Hepatic stellate cell (primary cell): ENCODE data around the gene OR2AT4.
"Not testable (repeated sequence)": the region's sequence is repeated elsewhere in the genome, so short reads cannot be mapped to it uniquely, and the experiment has no call there.

ENCODE experiments used
- DNase-seq: peaks from one replicate; pipeline ENCODE4 v3.0.0; 2011; ENCODE audit warnings: low spot score

The OR2AT4 gene

GRCh38 chr11:75068559-75068958, 28.1 kb downstream of the OR2AT4 start:
- no peak for DNase-seq

DNA sequence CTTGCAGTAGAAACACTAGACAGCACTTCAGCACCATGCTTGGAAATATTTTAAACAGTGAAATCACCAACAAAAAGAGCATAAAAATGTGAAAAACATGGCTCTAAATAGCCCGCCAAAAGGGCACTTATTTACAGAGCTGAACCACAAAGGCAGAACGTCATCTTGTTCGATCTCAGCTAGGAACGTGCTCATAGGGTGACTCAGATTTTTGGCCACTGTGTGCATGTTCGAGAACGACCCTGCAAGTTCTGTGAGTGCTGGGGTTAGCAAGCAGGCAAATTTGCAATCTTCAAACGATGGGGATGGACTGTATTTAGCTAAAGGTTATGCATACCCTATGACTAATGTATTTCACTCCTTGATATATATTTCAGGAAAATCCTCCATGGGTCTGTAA, 30.6 kb downstream of the OR2AT4 start:
- no peak for DNase-seq

- DNase-seq = no peak
These were observed 32.8 kb downstream of the OR2AT4 start for GRCh38 chr11:75063741-75064314.

- no peak for DNase-seq
These were observed 37.4 kb downstream of the OR2AT4 start for GRCh38 chr11:75059299-75059698.

DNA sequence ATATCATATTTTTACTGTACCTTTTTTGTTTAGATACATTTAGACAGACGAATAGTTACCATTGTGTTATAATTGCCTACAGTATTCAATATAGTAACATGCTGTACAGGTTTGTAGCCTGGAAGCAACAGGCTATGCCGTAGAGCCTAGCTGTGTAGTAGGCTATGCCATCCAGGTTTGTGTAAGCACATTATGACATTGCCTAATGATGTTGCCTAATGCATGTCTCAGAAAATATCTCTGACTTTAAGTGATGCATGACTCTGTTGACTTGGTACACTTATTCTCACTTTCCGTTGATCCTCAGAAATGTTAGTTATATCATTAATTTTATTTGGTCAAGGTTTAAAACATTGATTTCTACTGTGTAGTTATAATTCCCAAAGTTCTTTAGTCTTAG, 39.9 kb downstream of the OR2AT4 start:
- DNase-seq = no peak

- no peak for DNase-seq
These were observed 41.2 kb downstream of the OR2AT4 start for GRCh38 chr11:75055511-75055910.

DNA sequence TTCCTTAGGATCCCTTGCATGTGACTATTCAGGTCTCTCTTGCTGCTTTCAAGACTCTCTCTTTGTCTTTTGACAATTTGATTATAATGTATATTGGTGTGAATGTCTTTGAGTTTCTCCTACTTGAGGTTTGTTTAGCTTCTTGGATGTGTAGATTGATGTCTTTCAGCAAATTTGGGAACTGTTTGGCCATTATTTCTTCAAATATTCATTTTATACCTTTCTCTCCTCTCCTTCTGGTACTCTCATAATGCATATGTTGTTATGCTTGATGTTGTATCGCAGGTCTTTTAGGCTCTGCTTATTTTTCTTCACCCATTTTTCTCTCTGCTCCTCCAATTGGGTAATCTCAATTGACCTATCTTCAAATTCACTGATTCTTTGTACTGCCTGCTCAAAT, 44.2 kb downstream of the OR2AT4 start:
- DNase-seq = no peak

GRCh38 chr11:75051043-75051442, 45.6 kb downstream of the OR2AT4 start:
- DNase-seq = no peak

- DNase-seq = no peak
These were observed 46.2 kb downstream of the OR2AT4 start for GRCh38 chr11:75050516-75050915.

GRCh38 chr11:75049501-75050266, 47.0 kb downstream of the OR2AT4 start:
- DNase-seq = not testable (repeated sequence)

DNA sequence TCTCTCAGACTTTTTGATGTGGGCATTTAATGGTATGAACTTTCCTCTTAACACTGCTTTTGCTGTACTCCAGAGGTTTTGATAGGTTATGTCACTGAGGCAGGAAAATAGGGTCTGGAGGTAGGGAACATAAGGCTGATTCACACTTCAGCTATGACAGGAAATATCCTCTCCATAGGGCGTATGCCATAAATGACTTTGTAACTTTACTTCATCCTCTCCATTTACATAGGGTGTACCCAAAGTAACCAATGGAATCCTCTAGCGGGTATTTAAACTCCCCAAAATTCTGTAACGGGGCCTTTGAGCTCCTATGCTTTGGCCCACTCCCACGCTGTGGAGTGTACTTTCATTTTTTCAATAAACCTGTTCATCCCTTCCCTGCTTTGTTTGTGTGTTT, 49.5 kb downstream of the OR2AT4 start:
- DNase-seq = no peak

- not testable (repeated sequence) for DNase-seq
These were observed 50.0 kb downstream of the OR2AT4 start for GRCh38 chr11:75046668-75047067.

DNA sequence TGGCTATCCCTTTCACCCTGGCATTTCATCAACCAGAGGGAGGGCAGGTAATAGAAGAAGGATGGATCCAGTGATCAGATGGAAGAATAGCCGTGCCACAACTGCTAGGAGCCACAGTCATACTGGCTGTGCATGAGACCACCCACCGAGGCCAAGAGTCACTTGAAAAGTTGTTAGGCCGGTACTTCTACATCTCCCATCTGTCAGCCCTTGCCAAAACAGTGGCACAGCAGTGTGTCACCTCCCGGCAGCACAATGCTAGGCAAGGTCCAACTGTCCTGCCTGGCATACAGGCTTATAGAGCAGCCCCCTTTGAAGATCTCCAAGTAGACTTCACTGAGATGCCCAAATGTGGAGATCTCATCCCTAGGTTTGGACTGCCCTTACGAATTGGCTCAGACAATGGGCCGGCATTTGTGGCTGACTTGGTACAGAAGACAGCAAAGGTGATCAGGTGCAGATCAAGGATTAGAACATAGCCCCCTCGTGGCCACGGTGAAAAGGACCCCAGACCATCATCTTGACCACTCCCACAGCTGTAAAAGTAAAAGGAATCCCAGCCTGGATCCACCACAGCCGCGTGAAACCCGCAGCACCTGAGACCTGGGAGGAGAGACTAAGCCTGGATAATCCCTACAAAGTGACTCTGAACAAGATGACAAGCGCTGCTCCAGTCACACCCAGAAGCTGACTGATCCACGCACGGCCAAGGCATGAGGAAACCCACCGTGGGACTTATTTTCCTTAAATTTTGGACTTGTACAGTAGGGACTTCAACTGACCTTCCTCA, 52.1 kb downstream of the OR2AT4 start:
- DNase-seq = not testable (repeated sequence)

DNA sequence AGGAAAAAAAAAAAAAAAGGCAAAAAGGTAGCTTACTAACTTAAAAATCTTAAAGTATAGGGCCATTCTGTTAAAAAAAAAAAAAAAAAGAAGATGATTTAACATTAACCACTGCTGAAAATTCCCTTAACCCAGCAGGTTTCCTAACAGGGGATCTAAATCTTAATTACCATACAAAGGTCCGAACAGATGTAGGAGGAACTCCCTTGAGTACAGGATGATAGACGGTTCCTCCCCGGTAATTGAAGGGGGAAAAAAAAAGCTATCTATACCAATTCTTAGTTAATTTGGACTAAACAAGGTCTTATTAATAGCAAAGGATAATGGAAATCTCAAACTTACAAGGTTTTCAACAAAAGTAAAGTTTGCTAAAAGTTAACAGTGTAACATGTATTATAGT, 54.9 kb downstream of the OR2AT4 start:
- DNase-seq = not testable (repeated sequence)

DNA sequence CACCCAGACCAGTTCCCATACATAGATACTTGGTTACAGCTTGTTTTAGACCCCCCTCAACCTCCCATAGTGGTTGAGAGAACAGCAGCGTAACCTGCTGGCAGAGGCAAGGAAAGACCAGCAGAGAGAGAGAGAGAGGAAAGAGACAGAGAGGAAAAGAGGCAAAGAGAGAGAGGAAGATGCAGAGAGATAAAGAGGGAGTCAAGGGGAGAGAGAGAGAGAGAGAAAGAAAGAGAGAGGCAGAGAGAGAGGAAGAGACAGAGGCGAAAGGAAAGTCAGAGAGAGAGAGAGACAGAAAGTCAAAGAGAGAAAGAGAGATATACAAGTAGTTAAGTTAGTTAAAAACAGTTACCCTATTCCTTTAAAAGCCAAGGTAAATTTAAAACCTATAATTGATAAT, 55.4 kb downstream of the OR2AT4 start:
- DNase-seq = no peak

GRCh38 chr11:75040167-75040770, 56.4 kb downstream of the OR2AT4 start:
- no peak for DNase-seq

- no peak for DNase-seq
These were observed 60.6 kb downstream of the OR2AT4 start for GRCh38 chr11:75035911-75036565.

DNA sequence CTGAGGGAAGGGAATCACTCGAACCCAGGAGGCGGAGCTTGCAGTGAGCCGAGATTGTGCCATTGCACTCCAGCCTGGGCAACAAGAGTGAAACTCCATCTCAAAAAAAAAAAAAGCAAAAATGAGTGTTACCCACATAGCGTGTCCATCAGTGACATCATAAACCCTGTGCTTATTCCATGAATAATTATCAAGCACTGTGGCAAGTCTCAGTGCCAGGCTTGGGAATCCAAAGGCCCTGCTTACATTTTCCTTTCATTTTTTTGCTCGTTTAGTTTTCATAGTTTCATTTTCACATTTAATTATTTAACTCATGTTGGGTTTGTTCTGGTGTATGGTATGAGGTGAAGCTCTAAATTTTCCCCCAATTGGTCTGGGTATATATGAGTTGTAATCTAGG, 61.4 kb downstream of the OR2AT4 start:
- no peak for DNase-seq

DNA sequence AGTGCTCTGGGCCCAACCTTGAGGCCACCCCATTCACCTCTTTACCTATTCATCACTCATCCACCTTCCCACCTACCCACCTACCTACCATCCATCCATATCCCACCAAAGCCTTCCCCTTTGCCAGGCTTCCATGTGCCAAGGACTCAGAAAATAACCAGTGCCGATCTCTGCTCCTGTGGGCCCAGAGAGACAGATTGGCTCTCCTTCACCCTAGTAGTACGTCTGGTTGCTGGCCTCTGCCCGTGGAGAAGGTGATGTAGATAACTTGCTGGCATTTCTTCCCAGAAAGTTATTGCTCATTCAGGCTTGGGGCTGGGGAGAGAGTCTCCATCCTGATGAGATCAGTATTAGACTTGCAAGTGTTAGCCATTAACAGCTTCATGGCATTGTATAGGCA, 62.8 kb downstream of the OR2AT4 start:
- DNase-seq = no peak

DNA sequence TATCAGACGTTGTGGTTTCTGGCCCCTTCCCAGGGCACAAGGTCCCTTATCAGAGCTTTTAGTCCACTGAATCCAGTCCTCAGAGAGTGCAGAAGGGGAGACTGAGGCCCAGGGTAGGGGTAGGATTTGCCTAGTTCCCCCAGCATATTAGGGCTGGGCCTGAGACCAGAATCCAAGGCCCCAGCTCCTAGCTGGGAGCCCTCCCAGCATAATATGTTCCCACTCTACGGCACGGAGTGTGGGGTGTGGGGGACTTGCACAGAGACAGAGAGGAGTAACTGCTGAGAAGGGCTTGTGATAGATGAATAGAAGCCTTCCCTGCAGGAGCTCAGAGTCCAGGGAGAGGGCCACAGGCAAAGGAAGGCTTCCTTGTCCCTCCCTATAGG, 64.1 kb downstream of the OR2AT4 start:
- DNase-seq = no peak

DNA sequence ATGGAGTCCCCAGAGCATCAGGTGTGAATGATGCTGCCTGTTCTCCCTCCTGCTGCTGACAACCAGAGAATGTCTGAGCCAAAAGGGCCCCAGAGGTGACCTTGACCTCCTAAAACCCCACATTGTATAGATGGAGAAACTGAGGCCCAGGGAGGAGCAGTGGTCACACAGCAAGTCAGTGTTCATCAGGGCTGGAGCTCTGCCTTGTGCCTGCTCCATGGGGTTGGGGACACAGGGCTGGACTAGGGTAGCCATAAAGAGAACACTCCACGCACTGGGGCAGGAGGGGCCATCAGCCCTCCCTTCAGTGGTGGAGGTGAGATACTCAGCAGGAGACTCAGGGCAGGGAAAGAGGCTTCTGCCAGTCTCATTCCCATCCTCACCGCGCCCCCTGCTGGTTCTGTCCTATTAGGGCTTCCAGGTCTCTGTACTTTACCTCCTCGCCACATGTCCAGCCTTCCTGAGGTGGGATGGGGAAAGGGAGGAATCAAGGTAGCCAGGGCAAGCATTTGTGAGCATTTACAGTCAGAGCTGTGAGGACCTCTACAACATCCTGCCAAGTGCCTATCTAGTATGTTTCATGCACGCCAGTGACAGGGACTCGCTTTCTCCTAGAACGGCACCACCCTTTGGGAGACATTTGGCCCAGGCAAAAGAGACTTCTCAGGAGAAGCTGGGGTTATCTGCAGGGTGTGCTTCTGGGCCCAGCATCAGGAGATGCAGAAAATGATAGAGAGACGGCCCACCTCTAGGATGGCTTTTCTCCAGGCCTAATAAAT, 64.7 kb downstream of the OR2AT4 start:
- peak; percentile 57 for DNase-seq
